ENCODE results near the gene TELO2. TPM values are rescaled to one million over a fixed set of nuclear protein-coding genes. Genes with fewer than 3 reads are reported as not detected.

Gene TELO2
- total RNA-seq, 1 donor from 2014 or later, result 87.5 TPM

GRCh38 chr16:1532771-1533170 lies 39.6 kb downstream of the TELO2 start:
- no peaks in the 10 kb centered on the region for H3K9me3 Mint-ChIP-seq
- no peak for DNase-seq (ENCODE audit: low read depth, low spot score)
- no peak for TF ChIP-seq CTCF (conservative IDR thresholded peaks at IDR 0.05)
- H3K4me3 Mint-ChIP-seq, result no peak overlapping the region
- no peaks in the 10 kb centered on the region for H3K36me3 Mint-ChIP-seq (ENCODE audit: low read depth)
- H3K4me1 Mint-ChIP-seq, result peaks cover 9% of the 10 kb centered on the region
- H3K27me3 Mint-ChIP-seq (ENCODE audit: low read depth), result no peaks in the 10 kb centered on the region
- no peak overlapping the region for H3K27ac Mint-ChIP-seq (ENCODE audit: unreplicated experiment)

GRCh38 chr16:1533443-1533951 lies 40.3 kb downstream of the TELO2 start, which contains the start of gene TMEM204:
Gene TMEM204 (plus strand): TSS chr16:1533666. CDS start chr16:1534276, 610 bp downstream.
- no peaks in the 10 kb centered on the region for H3K27me3 Mint-ChIP-seq (ENCODE audit: low read depth)
- H3K4me3 Mint-ChIP-seq, result no peak within 1 kb of the TSS
- TF ChIP-seq CTCF (conservative IDR thresholded peaks at IDR 0.05), result no peak
- peaks cover 5% of the 10 kb centered on the region for H3K4me1 Mint-ChIP-seq
- no peak for DNase-seq (ENCODE audit: low read depth, low spot score)
- H3K36me3 Mint-ChIP-seq (ENCODE audit: low read depth), result no peaks in the 10 kb centered on the region
- H3K9me3 Mint-ChIP-seq, result no peaks in the 10 kb centered on the region
- no peak within 1 kb of the TSS for H3K27ac Mint-ChIP-seq (ENCODE audit: unreplicated experiment)

- Mint-ChIP-seq H3K36me3 (ENCODE audit: low read depth) (no peaks in the 10 kb centered on the region), H3K9me3 (no peaks in the 10 kb centered on the region), H3K27me3 (ENCODE audit: low read depth) (no peaks in the 10 kb centered on the region), H3K4me1 (peaks cover 4% of the 10 kb centered on the region), H3K4me3 (peak overlapping the region; percentile 41), H3K27ac (ENCODE audit: unreplicated experiment) (no peak overlapping the region)
- no peak for DNase-seq (ENCODE audit: low read depth, low spot score)
- TF ChIP-seq CTCF (conservative IDR thresholded peaks at IDR 0.05), result no peak
Observed at GRCh38 chr16:1534021-1535020, 41.2 kb downstream of the TELO2 start.

GRCh38 chr16:1535391-1536291 lies 42.5 kb downstream of the TELO2 start:
- Mint-ChIP-seq H3K4me1 (no peaks in the 10 kb centered on the region), H3K27ac (ENCODE audit: unreplicated experiment) (no peak overlapping the region), H3K36me3 (ENCODE audit: low read depth) (no peaks in the 10 kb centered on the region), H3K4me3 (no peak overlapping the region), H3K27me3 (ENCODE audit: low read depth) (no peaks in the 10 kb centered on the region), H3K9me3 (no peaks in the 10 kb centered on the region)
- no peak for DNase-seq (ENCODE audit: low read depth, low spot score)
- no peak for TF ChIP-seq CTCF (conservative IDR thresholded peaks at IDR 0.05)

- Mint-ChIP-seq H3K9me3 (no peaks in the 10 kb centered on the region), H3K36me3 (ENCODE audit: low read depth) (no peaks in the 10 kb centered on the region), H3K4me1 (no peaks in the 10 kb centered on the region), H3K27ac (ENCODE audit: unreplicated experiment) (peak overlapping the region; percentile 65), H3K27me3 (ENCODE audit: low read depth) (no peaks in the 10 kb centered on the region), H3K4me3 (no peak overlapping the region)
- TF ChIP-seq CTCF (conservative IDR thresholded peaks at IDR 0.05), result no peak
- DNase-seq (ENCODE audit: low read depth, low spot score), result no peak
Observed at GRCh38 chr16:1536601-1537000, 43.4 kb downstream of the TELO2 start.
